Mesenchymal stem cell (in vitro differentiated cells and primary cell): ENCODE measurements around the gene TAF7.
"Not testable (repeated sequence)": the region's sequence is repeated elsewhere in the genome, so short reads cannot be mapped to it uniquely, and the experiment has no call there.

Experiments
- DNase-seq: peaks from one replicate; pipeline ENCODE4 v3.0.0-alpha.2; 2013
- H2AFZ ChIP-seq: one replicate; pipeline ENCODE4 v1.6.1; 2013; ENCODE audit warnings: low read depth, mild to moderate bottlenecking, control low read depth, inconsistent platforms, low read length, moderate library complexity
- H2AK5ac ChIP-seq: 2 replicates; pipeline ENCODE4 v1.6.1; 2013; ENCODE audit warnings: low read length, moderate library complexity, mild to moderate bottlenecking, inconsistent platforms; ENCODE audit not compliant: severe bottlenecking
- H2BK120ac ChIP-seq: one replicate; pipeline ENCODE4 v1.6.1; 2013; ENCODE audit warnings: low read depth, mild to moderate bottlenecking, inconsistent platforms, low read length, moderate library complexity
- H2BK12ac ChIP-seq, 2 experiments: one replicate each; pipeline ENCODE4 v1.6.1; 2013; ENCODE audit warnings: inconsistent platforms in 2 of 2, low read length in 2 of 2, mild to moderate bottlenecking in 2 of 2, moderate library complexity in 2 of 2, control low read depth in 1 of 2
- H2BK15ac ChIP-seq: one replicate; pipeline ENCODE4 v1.6.1; 2013; ENCODE audit warnings: mild to moderate bottlenecking, low read depth, inconsistent platforms; ENCODE audit not compliant: poor library complexity, severe bottlenecking
- H2BK5ac ChIP-seq: 2 replicates; pipeline ENCODE4 v1.6.1; 2013; ENCODE audit warnings: low read depth, mild to moderate bottlenecking, low read length, control low read depth, inconsistent platforms; ENCODE audit not compliant: poor library complexity, severe bottlenecking
- H3K14ac ChIP-seq, 2 experiments: one replicate each; pipeline ENCODE4 v1.6.1; 2013; ENCODE audit warnings: inconsistent platforms in 2 of 2, low read length in 2 of 2, control low read depth in 1 of 2, mild to moderate bottlenecking in 1 of 2, moderate library complexity in 1 of 2
- H3K18ac ChIP-seq, 2 experiments: one replicate each; pipeline ENCODE4 v1.6.1; 2013; ENCODE audit warnings: inconsistent platforms in 2 of 2, low read length in 2 of 2, control low read depth in 1 of 2, low read depth in 1 of 2, mild to moderate bottlenecking in 1 of 2
- H3K23ac ChIP-seq, 2 experiments: one replicate each; pipeline ENCODE4 v1.6.1; 2013; ENCODE audit warnings: inconsistent platforms in 2 of 2, low read length in 2 of 2, mild to moderate bottlenecking in 2 of 2, moderate library complexity in 2 of 2, control low read depth in 1 of 2
- H3K27ac ChIP-seq: 2 replicates; pipeline ENCODE4 v1.5.1; 2013; ENCODE audit warnings: mild to moderate bottlenecking, moderate library complexity, low read length, control low read depth, inconsistent platforms; ENCODE audit not compliant: poor library complexity, severe bottlenecking
- H3K27me3 ChIP-seq, 2 experiments: 2 replicates each; pipeline versions ENCODE4 v1.6.1 to v1.7.0; 2013; ENCODE audit warnings: low read length in 2 of 2, mild to moderate bottlenecking in 2 of 2, moderate library complexity in 2 of 2, control low read depth in 1 of 2, inconsistent platforms in 1 of 2; ENCODE audit not compliant: control insufficient read depth in 1 of 2, insufficient read depth in 1 of 2
- H3K36me3 ChIP-seq, 2 experiments: 2 replicates each; pipeline versions ENCODE4 v1.6.1 to v1.7.0; 2013; ENCODE audit warnings: low read length in 2 of 2, control low read depth in 1 of 2, inconsistent platforms in 1 of 2, low read depth in 1 of 2, mild to moderate bottlenecking in 1 of 2; ENCODE audit not compliant: insufficient read depth in 2 of 2, control insufficient read depth in 1 of 2
- H3K4ac ChIP-seq, 2 experiments: one replicate each; pipeline ENCODE4 v1.6.1; 2013; ENCODE audit warnings: inconsistent platforms in 2 of 2, low read length in 2 of 2, mild to moderate bottlenecking in 2 of 2, moderate library complexity in 2 of 2, control low read depth in 1 of 2, low read depth in 1 of 2
- H3K4me1 ChIP-seq: 2 replicates; pipeline ENCODE4 v1.6.1; 2013; ENCODE audit warnings: low read depth, low read length, control low read depth; ENCODE audit not compliant: control insufficient read depth, insufficient read depth
- H3K4me2 ChIP-seq: 2 replicates; pipeline ENCODE4 v1.6.1; 2013; ENCODE audit warnings: low read length, mild to moderate bottlenecking, inconsistent platforms; ENCODE audit not compliant: poor library complexity, severe bottlenecking
- H3K4me3 ChIP-seq, 2 experiments: 2 replicates each; pipeline versions ENCODE4 v1.5.1 to v1.7.0; 2013; ENCODE audit warnings: low read length in 2 of 2, mild to moderate bottlenecking in 2 of 2, control low read depth in 1 of 2, low read depth in 1 of 2; ENCODE audit not compliant: insufficient read depth in 1 of 2
- H3K79me1 ChIP-seq: replicated peaks from 2 replicates; pipeline ENCODE4 v1.6.1; 2013; ENCODE audit warnings: mild to moderate bottlenecking, control low read depth, low read length, inconsistent platforms; ENCODE audit not compliant: poor library complexity, severe bottlenecking
- H3K9ac ChIP-seq: 2 replicates; pipeline ENCODE4 v1.7.0; 2013; ENCODE audit warnings: mild to moderate bottlenecking, low read length, moderate library complexity
- H3K9me3 ChIP-seq: 2 replicates; pipeline ENCODE4 v1.7.0; 2013; ENCODE audit warnings: mild to moderate bottlenecking, low read length; ENCODE audit not compliant: control insufficient read depth
- H4K8ac ChIP-seq: one replicate; pipeline ENCODE4 v1.6.1; 2013; ENCODE audit warnings: inconsistent platforms, mild to moderate bottlenecking, low read length, moderate library complexity
- H4K91ac ChIP-seq: one replicate; pipeline ENCODE4 v1.6.1; 2013; ENCODE audit warnings: mild to moderate bottlenecking, low read length, inconsistent platforms
- WGBS: methylation state at CpG from one replicate; pipeline ENCODE4 v1.1.7; 2013; ENCODE audit warnings: mixed read lengths; 5-methylcytosine and 5-hydroxymethylcytosine counted together

TAF7 gene

DNA sequence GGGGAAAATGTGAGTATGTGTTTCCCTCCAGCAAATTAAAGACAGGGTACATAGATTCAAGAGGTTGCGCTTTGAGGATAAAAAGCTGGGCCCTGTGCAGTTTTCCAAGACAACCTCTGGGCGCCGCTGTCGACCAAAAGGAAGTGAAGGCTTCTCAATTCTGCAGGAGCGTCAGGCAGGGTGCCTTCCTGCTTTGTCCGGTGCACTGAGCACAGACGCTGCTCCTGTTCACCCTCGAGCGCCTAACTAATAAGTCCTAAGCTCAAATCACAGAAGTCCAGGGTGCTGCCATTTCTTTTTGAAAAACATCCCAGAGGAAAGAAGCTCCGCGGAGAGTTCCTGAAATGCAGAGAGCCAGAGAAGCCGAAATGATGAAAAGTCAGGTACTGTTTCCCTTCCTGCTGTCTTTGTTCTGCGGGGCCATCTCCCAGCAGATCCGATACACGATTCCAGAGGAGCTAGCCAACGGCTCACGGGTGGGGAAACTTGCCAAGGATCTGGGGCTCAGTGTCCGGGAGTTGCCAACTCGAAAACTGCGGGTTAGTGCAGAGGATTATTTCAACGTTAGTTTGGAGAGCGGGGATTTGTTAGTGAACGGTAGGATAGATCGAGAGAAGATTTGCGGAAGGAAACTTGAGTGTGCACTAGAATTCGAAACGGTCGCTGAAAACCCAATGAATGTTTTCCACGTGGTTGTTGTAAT lies 29.5 kb upstream of the TAF7 start, which contains the start of gene PCDHGB1:
Gene PCDHGB1 (plus strand): TSS at position 183 of the 703 bp plus-strand sequence. CDS start 162 bp downstream, at position 345.
- H3K4me2 ChIP-seq = no peak within 1 kb of the TSS
- H2AFZ ChIP-seq = no peak within 1 kb of the TSS
- no peak within 1 kb of the TSS for H3K18ac ChIP-seq
- no peak within 1 kb of the TSS for H3K4ac ChIP-seq
- no peak within 1 kb of the TSS for H2BK5ac ChIP-seq
- H3K4me3 ChIP-seq = peak within 1 kb of the TSS in 1 of 2 experiments; percentile 50
- H4K8ac ChIP-seq = no peak within 1 kb of the TSS
- peaks cover 1% of the 10 kb centered on the region for H3K4me1 ChIP-seq
- no peaks in the 10 kb centered on the region for H3K79me1 ChIP-seq
- H3K9me3 ChIP-seq = peaks cover 53% of the 10 kb centered on the region
- H3K27me3 ChIP-seq = no peaks in the 10 kb centered on the region
- no peak within 1 kb of the TSS for H2BK15ac ChIP-seq
- no peak within 1 kb of the TSS for H4K91ac ChIP-seq
- H2BK12ac ChIP-seq = no peak within 1 kb of the TSS
- no peak within 1 kb of the TSS for H3K14ac ChIP-seq
- no peak within 1 kb of the TSS for H3K9ac ChIP-seq
- no peak within 1 kb of the TSS for H3K23ac ChIP-seq
- no peaks in the 10 kb centered on the region for H3K36me3 ChIP-seq
- no peak within 1 kb of the TSS for H2AK5ac ChIP-seq
- H3K27ac ChIP-seq = no peak within 1 kb of the TSS
- peak; percentile 15 for DNase-seq
- H2BK120ac ChIP-seq = no peak within 1 kb of the TSS
- 67% methylated on average over 29 of the region's 29 CpGs for WGBS

DNA sequence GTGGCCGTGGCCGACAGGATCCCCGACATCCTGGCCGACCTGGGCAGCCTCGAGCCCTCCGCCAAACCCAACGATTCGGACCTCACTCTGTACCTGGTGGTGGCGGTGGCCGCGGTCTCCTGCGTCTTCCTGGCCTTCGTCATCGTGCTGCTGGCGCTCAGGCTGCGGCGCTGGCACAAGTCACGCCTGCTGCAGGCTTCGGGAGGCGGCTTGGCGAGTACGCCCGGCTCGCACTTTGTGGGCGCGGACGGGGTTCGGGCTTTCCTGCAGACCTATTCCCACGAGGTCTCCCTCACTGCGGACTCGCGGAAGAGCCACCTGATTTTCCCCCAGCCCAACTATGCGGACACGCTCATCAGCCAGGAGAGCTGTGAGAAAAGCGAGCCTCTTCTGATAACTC lies 25.4 kb upstream of the TAF7 start:
- not testable (repeated sequence) for H3K27me3 ChIP-seq, H3K18ac ChIP-seq, H2AFZ ChIP-seq, H3K23ac ChIP-seq, H3K36me3 ChIP-seq, H2AK5ac ChIP-seq, H3K9ac ChIP-seq, H3K79me1 ChIP-seq, H3K4me2 ChIP-seq, H2BK120ac ChIP-seq, H3K4ac ChIP-seq, H3K4me1 ChIP-seq, H3K4me3 ChIP-seq, H3K14ac ChIP-seq, H2BK5ac ChIP-seq, DNase-seq, H4K8ac ChIP-seq, H4K91ac ChIP-seq, H3K27ac ChIP-seq, H2BK15ac ChIP-seq, H2BK12ac ChIP-seq
- 96% methylated on average over 13 of the region's 35 CpGs for WGBS
- H3K9me3 ChIP-seq = peaks cover 53% of the 10 kb centered on the region

GRCh38 chr5:141345327-141345726 lies 24.7 kb upstream of the TAF7 start:
- Histone ChIP-seq H2BK15ac (no peak overlapping the region), H3K18ac (no peak overlapping the region), H4K8ac (no peak overlapping the region), H3K9me3 (peaks cover 47% of the 10 kb centered on the region), H3K14ac (no peak overlapping the region), H3K4me1 (no peaks in the 10 kb centered on the region), H3K27me3 (no peaks in the 10 kb centered on the region), H2BK12ac (no peak overlapping the region), H2BK5ac (no peak overlapping the region), H3K4me3 (no peak overlapping the region), H2AFZ (no peak overlapping the region), H2AK5ac (no peak overlapping the region), H3K4ac (no peak overlapping the region), H3K27ac (no peak overlapping the region), H3K79me1 (no peaks in the 10 kb centered on the region), H3K4me2 (no peak overlapping the region), H4K91ac (no peak overlapping the region), H2BK120ac (no peak overlapping the region), H3K23ac (no peak overlapping the region), H3K36me3 (no peaks in the 10 kb centered on the region), H3K9ac (no peak overlapping the region)
- no peak for DNase-seq
- WGBS = 96% methylated on average over 15 of the region's 20 CpGs

GRCh38 chr5:141343953-141344463 lies 23.4 kb upstream of the TAF7 start:
- H3K4ac ChIP-seq = no peak overlapping the region
- H2BK120ac ChIP-seq = no peak overlapping the region
- no peak overlapping the region for H2BK15ac ChIP-seq
- H3K9ac ChIP-seq = peak overlapping the region; percentile 79
- no peak overlapping the region for H2AK5ac ChIP-seq
- no peak overlapping the region for H3K23ac ChIP-seq
- DNase-seq = no peak
- no peak overlapping the region for H3K27ac ChIP-seq
- peak overlapping the region in 1 of 2 experiments; percentile 71 for H3K4me3 ChIP-seq
- no peak overlapping the region for H3K18ac ChIP-seq
- no peak overlapping the region for H3K14ac ChIP-seq
- no peak overlapping the region for H3K4me2 ChIP-seq
- H4K8ac ChIP-seq = no peak overlapping the region
- no peak overlapping the region for H4K91ac ChIP-seq
- H3K4me1 ChIP-seq = no peaks in the 10 kb centered on the region
- no peaks in the 10 kb centered on the region for H3K36me3 ChIP-seq
- H2BK5ac ChIP-seq = no peak overlapping the region
- H3K79me1 ChIP-seq = no peaks in the 10 kb centered on the region
- H3K27me3 ChIP-seq = no peaks in the 10 kb centered on the region
- no peak overlapping the region for H2AFZ ChIP-seq
- H2BK12ac ChIP-seq = no peak overlapping the region
- H3K9me3 ChIP-seq = peaks cover 58% of the 10 kb centered on the region
- WGBS = 94% methylated on average over 26 of the region's 31 CpGs
